GM12878 (cell line): ENCODE data around the gene SAMD3. TPM values are rescaled to one million over a fixed set of nuclear protein-coding genes. Genes with fewer than 3 reads are reported as not detected.
A peak's percentile ranks its signal among the peaks of the same experiment; 100 is the strongest.

ENCODE experiments used
- ATAC-seq: fragments of 200-7000 bp; cut with Tn5 transposase; 3 replicates; pipeline ENCODE4 v1.9.1; 2020; ENCODE audit warnings: mild to moderate bottlenecking, moderate library complexity
- BruUV-seq: library from RNA; stranded (reverse); fragments of 400-500 nt; replicated peaks from 2 replicates; lab custom pipeline; 2021; lab: Mats Ljungman, UMichigan
- CTCF ChIA-PET: fragments of 300-600 bp; sonication (Branson Sonifier 250); formaldehyde crosslinking; extraction: SDS; loops from one replicate; lab custom pipeline; 2021; ENCODE audit warnings: inconsistent platforms; lab: Yijun Ruan, JAX
- POLR2A ChIA-PET: fragments of 350-600 bp; formaldehyde crosslinking; extraction: SDS; loops from one replicate; lab custom pipeline; 2021; ENCODE audit warnings: inconsistent platforms; lab: Charles Lee
- RAD21 ChIA-PET: fragments of 300-600 bp; sonication (Branson Sonifier 250); formaldehyde crosslinking; loops from one replicate; lab custom pipeline; 2023; ENCODE audit warnings: antibody characterized with exemption; ENCODE audit not compliant: unreplicated experiment; lab: Charles Lee
- SMC1A ChIA-PET: fragments of 300-600 bp; sonication (Branson Sonifier 250); formaldehyde crosslinking; loops from one replicate; lab custom pipeline; 2023; ENCODE audit not compliant: unreplicated experiment, uncharacterized antibody; lab: Charles Lee
- DNase-seq: peaks from one replicate; pipeline ENCODE4 v3.0.0-alpha.2; 2011; ENCODE audit warnings: low read depth, low spot score
- FAIRE-seq: peaks from 3 replicates; lab custom pipeline; 2011; peaks lifted over from hg19 to GRCh38; lab: Jason Lieb, UNC
- H2AFZ ChIP-seq: 2 replicates; pipeline ENCODE4 v1.6.0; 2011; ENCODE audit warnings: low read depth, low read length, control low read depth; ENCODE audit not compliant: control insufficient read depth
- H3K27ac ChIP-seq: 2 replicates; pipeline ENCODE4 v1.5.1; 2011; ENCODE audit warnings: control low read depth; ENCODE audit not compliant: control insufficient read depth, insufficient read depth
- H3K27me3 ChIP-seq, 2 experiments: replicated peaks in 1 of 2; 2 replicates each; pipeline versions ENCODE4 v1.6.0 to v1.6.1; 2011; ENCODE audit warnings: low read length in 1 of 2; ENCODE audit not compliant: control insufficient read depth in 2 of 2, insufficient read depth in 2 of 2
- H3K36me3 ChIP-seq, 2 experiments: 2 replicates each; pipeline ENCODE4 v1.5.1; 2011; ENCODE audit warnings: low read length in 1 of 2; ENCODE audit not compliant: control insufficient read depth in 2 of 2, insufficient read depth in 2 of 2
- H3K4me1 ChIP-seq: 2 replicates; pipeline ENCODE4 v1.6.1; 2011; ENCODE audit warnings: mild to moderate bottlenecking, low read length, moderate library complexity, mixed read lengths; ENCODE audit not compliant: control insufficient read depth, insufficient read depth
- H3K4me2 ChIP-seq: 2 replicates; pipeline ENCODE4 v1.6.0; 2011; ENCODE audit warnings: control low read depth; ENCODE audit not compliant: control insufficient read depth, insufficient read depth
- H3K4me3 ChIP-seq: fragments of 200-600 bp; sonication (generic); 2 replicates; pipeline ENCODE4 v1.5.1; 2016
- H3K79me2 ChIP-seq: 2 replicates; pipeline ENCODE4 v1.6.0; 2011; ENCODE audit warnings: low read length; ENCODE audit not compliant: control insufficient read depth, insufficient read depth
- H3K9ac ChIP-seq: 2 replicates; pipeline ENCODE4 v1.8.0; 2011; ENCODE audit warnings: low read length, control low read depth, mixed read lengths; ENCODE audit not compliant: control insufficient read depth, insufficient read depth
- H3K9me3 ChIP-seq: replicated peaks from 3 replicates; pipeline ENCODE4 v1.5.1; 2011; ENCODE audit warnings: mild to moderate bottlenecking, low read length; ENCODE audit not compliant: control insufficient read depth, insufficient read depth
- H4K20me1 ChIP-seq: 2 replicates; pipeline ENCODE4 v1.6.0; 2011; ENCODE audit not compliant: control insufficient read depth, insufficient read depth
- BMI1 ChIP-seq: fragments of 450-650 bp; IDR thresholded peaks from 2 replicates; pipeline ENCODE4 v1.6.1; 2016; ENCODE audit warnings: mild to moderate bottlenecking, moderate library complexity, borderline replicate concordance
- CBX5 ChIP-seq: sonication (generic); IDR thresholded peaks from 2 replicates; pipeline ENCODE4 v1.6.1; 2016; ENCODE audit warnings: low read depth, moderate library complexity, mild to moderate bottlenecking, inconsistent platforms
- CREB1 ChIP-seq: IDR thresholded peaks from 2 replicates; pipeline ENCODE4 v1.6.1; 2012; ENCODE audit warnings: low read depth, mild to moderate bottlenecking, inconsistent platforms
- ESRRA ChIP-seq: IDR thresholded peaks from 2 replicates; pipeline ENCODE4 v1.6.1; 2012; ENCODE audit warnings: mild to moderate bottlenecking, low read length, improper control_type of control experiment
- NKRF ChIP-seq: fragments of 450-650 bp; conservative IDR thresholded peaks from 2 replicates; pipeline ENCODE4 v1.6.1; 2017; ENCODE audit warnings: mild to moderate bottlenecking, moderate library complexity
- RUNX3 ChIP-seq: IDR thresholded peaks from 2 replicates; pipeline ENCODE4 v1.6.1; 2012; ENCODE audit warnings: low read length, inconsistent platforms
- SMC3 ChIP-seq: IDR thresholded peaks from 2 replicates; pipeline ENCODE4 v1.6.1; 2011; ENCODE audit warnings: low read length, improper control_type of control experiment, borderline replicate concordance
- WGBS: methylation state at CpG from one replicate; pipeline ENCODE4 v1.1.6; 2016; ENCODE audit warnings: low lambda C conversion rate; ENCODE audit not compliant: insufficient replicate concordance, insufficient coverage; ENCODE audit errors: missing lambda C conversion rate; 5-methylcytosine and 5-hydroxymethylcytosine counted together
- in situ Hi-C: fragments of 300-500 bp; cut with MboI; formaldehyde crosslinking; loops from 9 replicates; pipeline ENCODE4 v1.14.3; 2018; ENCODE audit warnings: mixed read lengths
- intact Hi-C: fragments of 100-400 bp; cut with micrococcal nuclease; formaldehyde crosslinking; loops from one replicate; pipeline ENCODE4 v1.14.2; 2022; ENCODE audit not compliant: unreplicated experiment
- polyA plus RNA-seq, 11 experiments: library from polyadenylated mRNA; depleted of rRNA in 4 of 11; unstranded in 6 of 11; stranded (reverse) in 5 of 11; fragments of >200 nt; fragmentation: Nextera tagmentation in 4 of 11; fragmentation: Illumina TruSeq in 1 of 11; extraction: Ambion mirVana in 4 of 11; extraction: Trizol in 1 of 11; gene quantifications; 1 replicate in 1 of 11; 2 replicates in 10 of 11; pipeline versions ENCODE4 v1.2.1 to v1.2.3, GENCODE V29; 2011 to 2016; ENCODE audit warnings: inconsistent platforms in 2 of 11, missing spikeins in 2 of 11, low read depth in 1 of 11
- total RNA-seq, 4 experiments: library from RNA; depleted of rRNA in 3 of 4; stranded (reverse); fragments of >200 nt in 3 of 4; fragmentation: Illumina TruSeq in 1 of 4; extraction: Trizol in 1 of 4; gene quantifications; 2 replicates each; pipeline versions ENCODE4 v1.2.1 to v1.2.3, GENCODE V29; 2013 to 2021
- TF ChIP-seq, protein P1 (sequence below): fragments of 450-650 bp; IDR thresholded peaks from 2 replicates; pipeline ENCODE4 v1.6.1; 2017; ENCODE audit warnings: mild to moderate bottlenecking, moderate library complexity
- TF ChIP-seq, protein P2 (sequence below): fragments of 450-650 bp; IDR thresholded peaks from 2 replicates; pipeline ENCODE4 v1.6.1; 2018; ENCODE audit warnings: mild to moderate bottlenecking, low read depth, moderate library complexity; ENCODE audit not compliant: partially characterized antibody
- TF ChIP-seq, protein P3 (sequence below): IDR thresholded peaks from 2 replicates; pipeline ENCODE4 v1.6.1; 2012; ENCODE audit warnings: low read length, inconsistent platforms

The SAMD3 gene
- total and polyA plus RNA-seq, 10 of the 15 experiments (the other 5 are each of a cell fraction or from before 2014, with no cell fraction given) = 0.04 to 2.3 (median 0.39) TPM; not detected in 2

DNA sequence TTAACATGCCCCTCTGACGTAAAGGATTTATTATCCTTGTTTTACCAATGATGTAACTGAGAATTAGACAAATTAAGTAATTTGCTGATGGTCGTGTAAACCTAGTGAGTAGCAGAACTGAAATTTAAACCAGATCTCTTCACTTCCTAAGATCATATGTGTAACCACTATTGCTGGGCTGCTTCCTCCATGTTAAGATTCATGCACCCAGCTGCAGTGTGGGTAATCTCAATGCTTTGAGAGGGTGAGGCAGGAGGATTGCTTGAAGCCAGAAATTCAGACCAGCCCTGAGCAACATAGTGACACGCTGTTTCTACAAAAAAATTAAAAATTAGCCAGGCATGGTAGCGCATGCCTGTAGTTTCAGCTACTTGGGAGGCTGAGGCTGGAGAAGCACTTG, 106.5 kb downstream of the SAMD3 start:
- DNase-seq (no peak), ATAC-seq (peak; percentile 33), FAIRE-seq (no peak)
- H3K27ac ChIP-seq = no peak overlapping the region
- intact Hi-C loops = no loop called here
- no peaks in the 10 kb centered on the region; a peak in 1 of 4 replicates for H3K36me3 ChIP-seq
- H4K20me1 ChIP-seq = no peaks in the 10 kb centered on the region
- H3K4me1 ChIP-seq = peaks cover 16% of the 10 kb centered on the region
- no TSS peak for BruUV-seq
- H3K9ac ChIP-seq = no peak overlapping the region
- 55% methylated on average over 4 of the region's 4 CpGs for WGBS
- ChIA-PET POLR2A (interaction anchor here (0.5 to 1.1 kb wide), 4 partner anchors 11 to 340 kb away, joined by 3 to 5 read pairs (median 3); no protein-coding TSS in a partner anchor), RAD21 (interaction anchor here (0.9 to 1.7 kb wide), 3 partner anchors 8 to 166 kb away, joined by 3 to 4 read pairs (median 3); no protein-coding TSS in a partner anchor), CTCF (interaction anchor here (1.1 to 1.3 kb wide), 3 partner anchors 9 to 28 kb away, joined by 3 read pairs; no protein-coding TSS in a partner anchor), SMC1A (interaction anchor here (0.5 to 5.0 kb wide), 5 partner anchors 9 to 25 kb away, joined by 4 to 27 read pairs (median 8); no protein-coding TSS in a partner anchor)
- H3K4me2 ChIP-seq = no peak overlapping the region
- H3K4me3 ChIP-seq = no peak overlapping the region
- H3K9me3 ChIP-seq = no peaks in the 10 kb centered on the region; the same call in 2 of the 3 replicates
- H3K79me2 ChIP-seq = no peaks in the 10 kb centered on the region
- no peak overlapping the region for H2AFZ ChIP-seq
- no peaks in the 10 kb centered on the region for H3K27me3 ChIP-seq
- in situ Hi-C loops = no loop called here
- TF ChIP-seq CBX5 = no peak
- TF ChIP-seq BMI1 = no peak
- TF ChIP-seq, protein P1, sequence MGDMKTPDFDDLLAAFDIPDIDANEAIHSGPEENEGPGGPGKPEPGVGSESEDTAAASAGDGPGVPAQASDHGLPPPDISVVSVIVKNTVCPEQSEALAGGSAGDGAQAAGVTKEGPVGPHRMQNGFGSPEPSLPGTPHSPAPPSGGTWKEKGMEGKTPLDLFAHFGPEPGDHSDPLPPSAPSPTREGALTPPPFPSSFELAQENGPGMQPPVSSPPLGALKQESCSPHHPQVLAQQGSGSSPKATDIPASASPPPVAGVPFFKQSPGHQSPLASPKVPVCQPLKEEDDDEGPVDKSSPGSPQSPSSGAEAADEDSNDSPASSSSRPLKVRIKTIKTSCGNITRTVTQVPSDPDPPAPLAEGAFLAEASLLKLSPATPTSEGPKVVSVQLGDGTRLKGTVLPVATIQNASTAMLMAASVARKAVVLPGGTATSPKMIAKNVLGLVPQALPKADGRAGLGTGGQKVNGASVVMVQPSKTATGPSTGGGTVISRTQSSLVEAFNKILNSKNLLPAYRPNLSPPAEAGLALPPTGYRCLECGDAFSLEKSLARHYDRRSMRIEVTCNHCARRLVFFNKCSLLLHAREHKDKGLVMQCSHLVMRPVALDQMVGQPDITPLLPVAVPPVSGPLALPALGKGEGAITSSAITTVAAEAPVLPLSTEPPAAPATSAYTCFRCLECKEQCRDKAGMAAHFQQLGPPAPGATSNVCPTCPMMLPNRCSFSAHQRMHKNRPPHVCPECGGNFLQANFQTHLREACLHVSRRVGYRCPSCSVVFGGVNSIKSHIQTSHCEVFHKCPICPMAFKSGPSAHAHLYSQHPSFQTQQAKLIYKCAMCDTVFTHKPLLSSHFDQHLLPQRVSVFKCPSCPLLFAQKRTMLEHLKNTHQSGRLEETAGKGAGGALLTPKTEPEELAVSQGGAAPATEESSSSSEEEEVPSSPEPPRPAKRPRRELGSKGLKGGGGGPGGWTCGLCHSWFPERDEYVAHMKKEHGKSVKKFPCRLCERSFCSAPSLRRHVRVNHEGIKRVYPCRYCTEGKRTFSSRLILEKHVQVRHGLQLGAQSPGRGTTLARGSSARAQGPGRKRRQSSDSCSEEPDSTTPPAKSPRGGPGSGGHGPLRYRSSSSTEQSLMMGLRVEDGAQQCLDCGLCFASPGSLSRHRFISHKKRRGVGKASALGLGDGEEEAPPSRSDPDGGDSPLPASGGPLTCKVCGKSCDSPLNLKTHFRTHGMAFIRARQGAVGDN = peak; percentile 59; the same call in 1 of the 2 replicates
- TF ChIP-seq, protein P2, sequence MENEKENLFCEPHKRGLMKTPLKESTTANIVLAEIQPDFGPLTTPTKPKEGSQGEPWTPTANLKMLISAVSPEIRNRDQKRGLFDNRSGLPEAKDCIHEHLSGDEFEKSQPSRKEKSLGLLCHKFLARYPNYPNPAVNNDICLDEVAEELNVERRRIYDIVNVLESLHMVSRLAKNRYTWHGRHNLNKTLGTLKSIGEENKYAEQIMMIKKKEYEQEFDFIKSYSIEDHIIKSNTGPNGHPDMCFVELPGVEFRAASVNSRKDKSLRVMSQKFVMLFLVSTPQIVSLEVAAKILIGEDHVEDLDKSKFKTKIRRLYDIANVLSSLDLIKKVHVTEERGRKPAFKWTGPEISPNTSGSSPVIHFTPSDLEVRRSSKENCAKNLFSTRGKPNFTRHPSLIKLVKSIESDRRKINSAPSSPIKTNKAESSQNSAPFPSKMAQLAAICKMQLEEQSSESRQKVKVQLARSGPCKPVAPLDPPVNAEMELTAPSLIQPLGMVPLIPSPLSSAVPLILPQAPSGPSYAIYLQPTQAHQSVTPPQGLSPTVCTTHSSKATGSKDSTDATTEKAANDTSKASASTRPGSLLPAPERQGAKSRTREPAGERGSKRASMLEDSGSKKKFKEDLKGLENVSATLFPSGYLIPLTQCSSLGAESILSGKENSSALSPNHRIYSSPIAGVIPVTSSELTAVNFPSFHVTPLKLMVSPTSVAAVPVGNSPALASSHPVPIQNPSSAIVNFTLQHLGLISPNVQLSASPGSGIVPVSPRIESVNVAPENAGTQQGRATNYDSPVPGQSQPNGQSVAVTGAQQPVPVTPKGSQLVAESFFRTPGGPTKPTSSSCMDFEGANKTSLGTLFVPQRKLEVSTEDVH = no peak
- TF ChIP-seq, protein P3, sequence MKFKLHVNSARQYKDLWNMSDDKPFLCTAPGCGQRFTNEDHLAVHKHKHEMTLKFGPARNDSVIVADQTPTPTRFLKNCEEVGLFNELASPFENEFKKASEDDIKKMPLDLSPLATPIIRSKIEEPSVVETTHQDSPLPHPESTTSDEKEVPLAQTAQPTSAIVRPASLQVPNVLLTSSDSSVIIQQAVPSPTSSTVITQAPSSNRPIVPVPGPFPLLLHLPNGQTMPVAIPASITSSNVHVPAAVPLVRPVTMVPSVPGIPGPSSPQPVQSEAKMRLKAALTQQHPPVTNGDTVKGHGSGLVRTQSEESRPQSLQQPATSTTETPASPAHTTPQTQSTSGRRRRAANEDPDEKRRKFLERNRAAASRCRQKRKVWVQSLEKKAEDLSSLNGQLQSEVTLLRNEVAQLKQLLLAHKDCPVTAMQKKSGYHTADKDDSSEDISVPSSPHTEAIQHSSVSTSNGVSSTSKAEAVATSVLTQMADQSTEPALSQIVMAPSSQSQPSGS = 0 out of 2 replicates have a peak, but pooled peaks have one; percentile 21
- TF ChIP-seq CREB1 = 0 out of 2 replicates have a peak, but pooled peaks have one; percentile 15
- TF ChIP-seq SMC3 = no peak
- TF ChIP-seq NKRF = no peak
- TF ChIP-seq ESRRA = no peak
- TF ChIP-seq RUNX3 = peak; percentile 18; the same call in 1 of the 2 replicates
